Osteocyte (in vitro differentiated cells): Measurements from ENCODE around the gene PNMA3. TPM values are rescaled to one million over a fixed set of nuclear protein-coding genes. Genes with fewer than 3 reads are reported as not detected.

Experiments used
- total RNA-seq: library from RNA; stranded (reverse); gene quantifications from 2 replicates; pipeline ENCODE4 v1.2.1, GENCODE V29; 2021

PNMA3 gene
- total RNA-seq, 1 donor from 2014 or later, result not detected

Other genes with a start within 250 kb of the PNMA3 start
- gene CETN2, start 225.7 kb upstream of the PNMA3 start, total RNA-seq, result 32.0 and 34.8 TPM in 2 replicates
- gene NSDHL, start 225.4 kb upstream of the PNMA3 start, total RNA-seq, result 14.1 and 14.7 TPM in 2 replicates
- 8.0 TPM in 2 replicates for gene ZNF185, start 158.4 kb upstream of the PNMA3 start, total RNA-seq
- gene PNMA5, start 62.4 kb upstream of the PNMA3 start, total RNA-seq, result not detected in 2 replicates
- 1.5 and 1.6 TPM in 2 replicates for gene PNMA6A, start 16.0 kb downstream of the PNMA3 start, total RNA-seq
- not detected in 2 replicates for gene MAGEA1, start 122.8 kb downstream of the PNMA3 start, total RNA-seq